Brain microvascular endothelial cell (primary cell): ENCODE data around the gene CYP3A7.

Experiments
- DNase-seq: peaks from one replicate; pipeline ENCODE4 v3.0.0-alpha.2; 2020
- H3K27ac ChIP-seq: fragments of 250-450 bp; sonication (Bioruptor Pico); 2 replicates; pipeline ENCODE4 v1.5.1; 2020; ENCODE audit warnings: mild to moderate bottlenecking, moderate library complexity
- H3K27me3 ChIP-seq: fragments of 250-450 bp; sonication (Bioruptor Pico); replicated peaks from 2 replicates; pipeline ENCODE4 v1.5.1; 2020; ENCODE audit warnings: mild to moderate bottlenecking
- H3K36me3 ChIP-seq: fragments of 250-450 bp; sonication (Bioruptor Pico); replicated peaks from 2 replicates; pipeline ENCODE4 v1.5.1; 2020; ENCODE audit warnings: mild to moderate bottlenecking
- H3K4me3 ChIP-seq: 2 replicates; pipeline ENCODE4 v1.5.1; 2011; ENCODE audit warnings: low read depth, mild to moderate bottlenecking, control low read depth, low read length, moderate library complexity
- in situ Hi-C: cut with HindIII; loops from 2 replicates; pipeline ENCODE4 v1.10.0; 2017; ENCODE audit warnings: low sequenced_read_pairs, low pct_ligation_motif_present
- TF ChIP-seq, protein P1 (sequence below): IDR thresholded peaks from 2 replicates; pipeline ENCODE4 v1.5.1; 2011; ENCODE audit warnings: low read depth, mild to moderate bottlenecking, moderate library complexity, low read length, control low read depth, inconsistent platforms; ENCODE audit errors: missing control alignments

CYP3A7 gene

DNA sequence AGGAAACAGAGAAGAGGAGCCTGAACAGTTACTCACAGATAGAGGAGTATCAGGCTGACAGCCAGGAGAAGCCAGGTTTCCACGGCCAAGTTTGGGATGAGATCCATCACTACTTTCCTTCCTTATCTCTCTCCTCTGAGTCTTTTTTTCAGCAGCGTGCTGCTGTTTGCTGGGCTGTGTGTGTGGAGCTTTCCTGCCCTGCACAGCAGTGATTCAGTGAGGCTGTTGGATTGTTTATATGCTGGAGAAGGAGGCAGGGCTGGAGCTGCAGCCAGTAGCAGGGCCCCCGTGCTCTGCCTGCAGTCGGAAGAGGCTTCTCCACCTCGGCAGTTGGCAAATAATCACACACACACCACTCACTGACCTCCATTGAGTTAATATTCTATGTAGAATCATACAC, at the start of gene CYP3A7:
Gene CYP3A7 (minus strand): TSS at position 210 of the 400 bp plus-strand sequence. CDS start 103 bp downstream, at position 107.
- Histone ChIP-seq H3K27ac (no peak within 1 kb of the TSS), H3K36me3 (no peaks in the 10 kb centered on the region), H3K27me3 (no peaks in the 10 kb centered on the region), H3K4me3 (no peak within 1 kb of the TSS)
- DNase-seq, result no peak
- in situ Hi-C loops, result no loop called here
- TF ChIP-seq, protein P1, sequence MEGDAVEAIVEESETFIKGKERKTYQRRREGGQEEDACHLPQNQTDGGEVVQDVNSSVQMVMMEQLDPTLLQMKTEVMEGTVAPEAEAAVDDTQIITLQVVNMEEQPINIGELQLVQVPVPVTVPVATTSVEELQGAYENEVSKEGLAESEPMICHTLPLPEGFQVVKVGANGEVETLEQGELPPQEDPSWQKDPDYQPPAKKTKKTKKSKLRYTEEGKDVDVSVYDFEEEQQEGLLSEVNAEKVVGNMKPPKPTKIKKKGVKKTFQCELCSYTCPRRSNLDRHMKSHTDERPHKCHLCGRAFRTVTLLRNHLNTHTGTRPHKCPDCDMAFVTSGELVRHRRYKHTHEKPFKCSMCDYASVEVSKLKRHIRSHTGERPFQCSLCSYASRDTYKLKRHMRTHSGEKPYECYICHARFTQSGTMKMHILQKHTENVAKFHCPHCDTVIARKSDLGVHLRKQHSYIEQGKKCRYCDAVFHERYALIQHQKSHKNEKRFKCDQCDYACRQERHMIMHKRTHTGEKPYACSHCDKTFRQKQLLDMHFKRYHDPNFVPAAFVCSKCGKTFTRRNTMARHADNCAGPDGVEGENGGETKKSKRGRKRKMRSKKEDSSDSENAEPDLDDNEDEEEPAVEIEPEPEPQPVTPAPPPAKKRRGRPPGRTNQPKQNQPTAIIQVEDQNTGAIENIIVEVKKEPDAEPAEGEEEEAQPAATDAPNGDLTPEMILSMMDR, result no peak

DNA sequence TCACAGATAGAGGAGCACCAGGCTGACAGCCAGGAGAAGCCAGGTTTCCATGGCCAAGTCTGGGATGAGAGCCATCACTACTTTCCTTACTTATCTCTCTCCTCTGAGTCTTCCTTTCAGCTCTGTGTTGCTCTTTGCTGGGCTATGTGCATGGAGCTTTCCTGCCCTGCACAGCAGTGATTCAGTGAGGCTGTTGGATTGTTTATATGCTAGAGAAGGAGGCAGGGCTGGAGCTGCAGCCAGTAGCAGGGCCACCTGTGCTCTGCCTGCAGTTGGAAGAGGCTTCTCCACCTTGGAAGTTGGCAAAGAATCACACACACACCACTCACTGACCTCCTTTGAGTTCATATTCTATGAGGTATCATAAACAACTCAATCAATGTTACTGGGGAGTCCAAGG, 49.0 kb upstream of the CYP3A7 start, which contains the start of gene CYP3A4:
Gene CYP3A4 (minus strand): TSS at position 178 of the 400 bp plus-strand sequence. CDS start 103 bp downstream, at position 75.
- Histone ChIP-seq H3K27me3 (no peaks in the 10 kb centered on the region), H3K4me3 (no peak within 1 kb of the TSS)
- in situ Hi-C loops, result no loop called here

DNA sequence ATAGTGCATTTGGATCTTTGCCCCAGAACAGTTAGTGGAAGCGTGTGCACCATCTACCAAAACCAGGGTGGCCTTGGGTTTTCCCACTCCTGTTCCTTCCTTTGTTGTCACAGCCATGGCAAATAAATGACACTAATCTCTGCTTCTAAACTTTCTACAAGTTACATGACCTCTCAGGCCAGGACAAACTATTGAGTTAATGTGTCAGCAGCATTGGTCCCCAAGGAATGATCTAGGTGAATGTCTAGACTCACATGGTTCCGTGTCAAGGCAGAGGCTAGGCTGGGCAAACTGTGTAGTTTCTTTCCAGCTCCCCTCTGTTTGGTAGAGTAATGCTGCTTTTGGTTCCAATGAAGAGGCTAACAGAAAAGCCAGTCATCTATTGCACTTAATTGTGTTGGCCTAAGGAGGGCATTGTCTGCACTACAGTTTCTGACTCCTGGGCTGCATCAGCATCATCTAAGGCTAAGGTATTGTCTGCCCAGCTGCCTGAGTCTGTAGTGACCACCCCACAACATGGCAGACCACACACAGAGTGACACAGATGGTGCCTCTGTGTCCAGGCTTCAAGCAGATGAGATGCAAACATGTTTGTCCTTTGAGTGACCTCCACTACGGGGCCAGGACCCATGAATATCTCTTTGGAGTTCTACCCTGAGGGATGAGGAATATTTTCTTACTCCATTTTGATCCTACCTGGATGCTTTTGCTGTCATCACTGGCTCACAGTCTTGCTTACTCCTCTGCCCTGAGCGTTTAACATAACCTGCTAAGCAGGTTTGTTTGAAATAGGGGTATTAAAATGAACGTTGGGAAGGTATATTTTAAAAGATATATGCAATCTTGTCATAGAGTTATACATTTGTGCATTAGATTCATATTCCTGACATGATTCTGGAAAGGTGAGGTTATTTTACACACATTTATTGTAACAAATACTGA, 47.3 kb upstream of the CYP3A7 start:
- H3K4me3 ChIP-seq, result no peak overlapping the region
- no peaks in the 10 kb centered on the region for H3K36me3 ChIP-seq
- in situ Hi-C loops, result no loop called here
- H3K27me3 ChIP-seq, result no peaks in the 10 kb centered on the region
- DNase-seq, result no peak
- no peak overlapping the region for H3K27ac ChIP-seq
- TF ChIP-seq, protein P1, result no peak

More for the DNA sequence above, 49.0 kb upstream of the CYP3A7 start, which contains the start of gene CYP3A4:
- no peak for DNase-seq
- TF ChIP-seq, protein P1, result no peak
- Histone ChIP-seq H3K36me3 (no peaks in the 10 kb centered on the region), H3K27ac (no peak within 1 kb of the TSS)

DNA sequence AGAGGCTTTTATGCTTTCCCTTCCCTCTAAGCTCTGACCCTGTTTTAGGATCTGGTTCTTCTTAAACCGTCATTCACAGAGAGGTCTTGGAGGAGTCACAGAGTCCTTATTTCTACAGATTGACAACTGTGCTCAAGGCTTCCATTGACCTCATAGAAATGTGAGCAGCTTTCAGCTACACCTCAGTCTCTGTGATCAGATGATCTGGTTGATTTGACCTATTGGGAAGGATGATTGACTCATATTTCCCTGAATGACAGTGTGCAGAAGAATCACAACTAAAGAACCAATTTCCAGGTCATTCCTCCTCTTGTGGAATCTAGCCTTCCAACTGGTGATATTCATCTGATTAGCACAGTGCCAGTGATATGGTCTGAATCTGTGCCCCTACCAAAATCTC, 45.6 kb upstream of the CYP3A7 start:
- Histone ChIP-seq H3K4me3 (no peak overlapping the region), H3K27ac (no peak overlapping the region), H3K36me3 (no peaks in the 10 kb centered on the region), H3K27me3 (no peaks in the 10 kb centered on the region)
- no peak for DNase-seq
- TF ChIP-seq, protein P1, result no peak
- in situ Hi-C loops, result no loop called here

DNA sequence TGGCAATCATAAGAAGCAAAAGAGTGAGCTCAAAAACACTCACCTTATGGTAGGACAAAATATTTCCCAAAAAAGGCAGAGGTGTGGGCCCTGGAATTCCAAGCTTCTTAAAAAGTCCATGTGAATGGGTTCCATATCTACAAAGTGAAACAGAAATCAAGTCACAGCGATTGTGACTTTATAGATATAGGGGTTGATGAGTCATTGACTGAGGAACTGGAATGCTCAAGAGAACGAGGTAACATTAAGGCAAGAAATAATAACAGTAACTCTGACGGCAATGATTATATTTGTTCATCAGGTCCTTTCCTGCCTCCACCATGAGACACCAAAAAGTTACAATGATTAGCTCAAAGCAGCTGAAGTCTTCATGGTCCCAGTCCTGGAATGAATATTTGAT, 45.0 kb upstream of the CYP3A7 start:
- in situ Hi-C loops, result no loop called here

More for the DNA sequence above, 45.0 kb upstream of the CYP3A7 start:
- H3K4me3 ChIP-seq, result no peak overlapping the region
- no peaks in the 10 kb centered on the region for H3K36me3 ChIP-seq
- H3K27ac ChIP-seq, result no peak overlapping the region
- DNase-seq, result no peak
- TF ChIP-seq, protein P1, result no peak
- no peaks in the 10 kb centered on the region for H3K27me3 ChIP-seq
